ENCODE results near the gene PTK6.

DNA sequence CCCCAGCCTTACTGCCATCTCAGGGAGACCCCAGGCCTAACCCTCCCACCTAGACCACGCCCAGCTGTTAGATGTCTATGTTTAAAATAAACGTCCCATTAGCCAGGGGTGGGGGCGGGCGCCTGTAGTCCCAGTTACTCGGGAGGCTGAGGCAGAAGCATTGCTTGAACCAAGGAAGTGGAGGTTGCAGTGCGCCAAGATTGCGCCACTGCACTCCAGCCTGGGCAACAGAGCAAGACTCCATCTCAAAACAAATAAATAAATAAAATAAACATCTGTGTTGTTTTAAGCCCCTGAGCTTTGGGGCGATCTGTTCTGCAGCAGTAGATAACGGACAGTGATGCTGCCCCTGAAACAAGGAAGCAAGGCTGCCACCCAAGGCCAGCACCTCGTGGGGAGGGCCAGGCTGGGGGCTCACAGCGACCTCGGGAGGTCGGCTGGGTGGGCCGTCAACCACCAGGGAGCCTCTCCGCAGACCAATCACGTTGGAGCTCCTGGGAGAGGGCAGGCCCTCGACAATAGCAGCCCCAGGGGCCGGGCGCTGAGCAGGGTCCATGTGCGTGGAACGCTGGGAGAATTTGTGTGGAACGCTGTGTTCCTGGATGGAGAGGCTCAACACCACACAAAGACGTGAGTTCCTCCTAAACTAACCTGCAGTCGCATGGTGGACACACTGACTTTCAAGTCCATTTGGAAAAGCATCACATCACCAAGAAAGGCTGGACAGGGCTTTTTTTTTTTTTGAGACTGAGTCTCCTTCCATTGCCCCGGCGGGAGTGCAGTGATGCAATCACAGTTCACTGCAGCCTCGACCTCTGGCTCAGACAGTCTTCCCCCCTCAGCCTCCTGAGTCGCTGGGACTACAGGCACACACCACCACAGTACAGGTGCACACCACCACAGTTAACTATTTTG is 37.9 kb upstream of the PTK6 start:
- TF ChIP-seq, protein P1, sequence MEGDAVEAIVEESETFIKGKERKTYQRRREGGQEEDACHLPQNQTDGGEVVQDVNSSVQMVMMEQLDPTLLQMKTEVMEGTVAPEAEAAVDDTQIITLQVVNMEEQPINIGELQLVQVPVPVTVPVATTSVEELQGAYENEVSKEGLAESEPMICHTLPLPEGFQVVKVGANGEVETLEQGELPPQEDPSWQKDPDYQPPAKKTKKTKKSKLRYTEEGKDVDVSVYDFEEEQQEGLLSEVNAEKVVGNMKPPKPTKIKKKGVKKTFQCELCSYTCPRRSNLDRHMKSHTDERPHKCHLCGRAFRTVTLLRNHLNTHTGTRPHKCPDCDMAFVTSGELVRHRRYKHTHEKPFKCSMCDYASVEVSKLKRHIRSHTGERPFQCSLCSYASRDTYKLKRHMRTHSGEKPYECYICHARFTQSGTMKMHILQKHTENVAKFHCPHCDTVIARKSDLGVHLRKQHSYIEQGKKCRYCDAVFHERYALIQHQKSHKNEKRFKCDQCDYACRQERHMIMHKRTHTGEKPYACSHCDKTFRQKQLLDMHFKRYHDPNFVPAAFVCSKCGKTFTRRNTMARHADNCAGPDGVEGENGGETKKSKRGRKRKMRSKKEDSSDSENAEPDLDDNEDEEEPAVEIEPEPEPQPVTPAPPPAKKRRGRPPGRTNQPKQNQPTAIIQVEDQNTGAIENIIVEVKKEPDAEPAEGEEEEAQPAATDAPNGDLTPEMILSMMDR (IDR thresholded peaks at IDR 0.05), result no peak
- TF ChIP-seq POLR2A (IDR thresholded peaks at IDR 0.05) (no peak), POLR2AphosphoS5 (IDR thresholded peaks at IDR 0.05) (no peak), EP300 (IDR thresholded peaks at IDR 0.05) (no peak)

Measured in sigmoid colon (tissue), 4 donors.